Measurements from ENCODE around the gene MEN1.

GRCh38 chr11:64853709-64854108, 43.4 kb upstream of the MEN1 start:
- no peak for TF ChIP-seq CSDC2 (CRISPR knock-in tag; IDR thresholded peaks at IDR 0.05)
- TF ChIP-seq ZNF565 (CRISPR knock-in tag; conservative IDR thresholded peaks at IDR 0.05; ENCODE audit: low read depth): no peak
- TF ChIP-seq TCF4 (CRISPR knock-in tag; IDR thresholded peaks at IDR 0.05; ENCODE audit: borderline replicate concordance): no peak
- no peak for TF ChIP-seq TOX (CRISPR knock-in tag; IDR thresholded peaks at IDR 0.05; ENCODE audit: borderline replicate concordance)
- TF ChIP-seq BACH2 (CRISPR knock-in tag; IDR thresholded peaks at IDR 0.05; ENCODE audit: borderline replicate concordance): no peak
- TF ChIP-seq ZFP3 (CRISPR knock-in tag; IDR thresholded peaks at IDR 0.05): no peak
- TF ChIP-seq CREB5 (CRISPR knock-in tag; IDR thresholded peaks at IDR 0.05; ENCODE audit: low read depth): no peak
- TF ChIP-seq ZFP30 (CRISPR knock-in tag; IDR thresholded peaks at IDR 0.05): no peak
- TF ChIP-seq ARNTL (CRISPR knock-in tag; IDR thresholded peaks at IDR 0.05; ENCODE audit: borderline replicate concordance, low read depth): no peak
- no peak for TF ChIP-seq RARB (CRISPR knock-in tag; IDR thresholded peaks at IDR 0.05)
- no peak for TF ChIP-seq PATZ1 (CRISPR knock-in tag; IDR thresholded peaks at IDR 0.05; ENCODE audit: borderline replicate concordance)
